Activated T-helper 1 cell treated with Interleukin-2 at 50 U/mL for 16 hours (primary cell): ENCODE results near the gene TNFRSF12A.

Source experiments
- DNase-seq: peaks from one replicate; pipeline ENCODE4 v3.0.0-alpha.2; 2020; ENCODE audit warnings: low read depth

Gene TNFRSF12A

GRCh38 chr16:2986623-2987188, 33.5 kb upstream of the TNFRSF12A start:
- no peak for DNase-seq

GRCh38 chr16:2987286-2987685, 32.9 kb upstream of the TNFRSF12A start:
- DNase-seq, result no peak

GRCh38 chr16:2987833-2988232, 32.3 kb upstream of the TNFRSF12A start:
- DNase-seq, result no peak

GRCh38 chr16:2988590-2989099, 31.5 kb upstream of the TNFRSF12A start:
- no peak for DNase-seq

GRCh38 chr16:2990891-2991290, 29.3 kb upstream of the TNFRSF12A start:
- no peak for DNase-seq

- DNase-seq, result no peak
These were observed 28.5 kb upstream of the TNFRSF12A start for GRCh38 chr16:2991566-2992261.

GRCh38 chr16:2992383-2993081, 27.6 kb upstream of the TNFRSF12A start:
- no peak for DNase-seq

GRCh38 chr16:2996298-2996697, 23.9 kb upstream of the TNFRSF12A start:
- no peak for DNase-seq

GRCh38 chr16:2999929-3000328, 20.2 kb upstream of the TNFRSF12A start:
- no peak for DNase-seq

- no peak for DNase-seq
These were observed 19.6 kb upstream of the TNFRSF12A start for GRCh38 chr16:3000540-3000939.

- DNase-seq, result no peak
These were observed 18.9 kb upstream of the TNFRSF12A start for GRCh38 chr16:3001316-3001715.

- peak; percentile 93 for DNase-seq
These were observed 16.4 kb upstream of the TNFRSF12A start for GRCh38 chr16:3003582-3004270.

GRCh38 chr16:3004319-3004718, 15.8 kb upstream of the TNFRSF12A start:
- DNase-seq, result no peak

GRCh38 chr16:3004781-3005284, 15.3 kb upstream of the TNFRSF12A start:
- no peak for DNase-seq

- DNase-seq, result no peak
These were observed 12.9 kb upstream of the TNFRSF12A start for GRCh38 chr16:3007059-3007956.

GRCh38 chr16:3007957-3008689, 12.0 kb upstream of the TNFRSF12A start:
- DNase-seq, result no peak

- no peak for DNase-seq
These were observed 11.5 kb upstream of the TNFRSF12A start for GRCh38 chr16:3008690-3009037.

GRCh38 chr16:3009568-3010390, 10.4 kb upstream of the TNFRSF12A start:
- DNase-seq, result no peak

- DNase-seq, result no peak
These were observed 9.7 kb upstream of the TNFRSF12A start for GRCh38 chr16:3010510-3010909.

GRCh38 chr16:3012246-3012645, 7.9 kb upstream of the TNFRSF12A start:
- DNase-seq, result no peak
